Activated T-cell treated with anti-CD3 and anti-CD28 coated beads for 24 hours (primary cell): ENCODE results near the gene PTPRS.
"Not testable (repeated sequence)": the region's sequence is repeated elsewhere in the genome, so short reads cannot be mapped to it uniquely, and the experiment has no call there.

ENCODE experiments used
- DNase-seq: peaks from one replicate; pipeline ENCODE4 v3.0.0-alpha.2; 2020; ENCODE audit warnings: low read depth

PTPRS gene

GRCh38 chr19:5332501-5332900, 8.1 kb downstream of the PTPRS start:
- DNase-seq = no peak

GRCh38 chr19:5331790-5332189, 8.8 kb downstream of the PTPRS start:
- no peak for DNase-seq

GRCh38 chr19:5330307-5330720, 10.3 kb downstream of the PTPRS start:
- no peak for DNase-seq

- DNase-seq = no peak
These were observed 11.5 kb downstream of the PTPRS start for GRCh38 chr19:5329141-5329540.

GRCh38 chr19:5328407-5328806, 12.2 kb downstream of the PTPRS start:
- not testable (repeated sequence) for DNase-seq

GRCh38 chr19:5326986-5327623, 13.5 kb downstream of the PTPRS start:
- DNase-seq = no peak

- no peak for DNase-seq
These were observed 14.1 kb downstream of the PTPRS start for GRCh38 chr19:5326545-5326944.

GRCh38 chr19:5324947-5325346, 15.7 kb downstream of the PTPRS start:
- DNase-seq = no peak

- DNase-seq = no peak
These were observed 17.2 kb downstream of the PTPRS start for GRCh38 chr19:5323475-5323811.

- no peak for DNase-seq
These were observed 18.5 kb downstream of the PTPRS start for GRCh38 chr19:5321851-5322681.

GRCh38 chr19:5321066-5321642, 19.5 kb downstream of the PTPRS start:
- no peak for DNase-seq

- no peak for DNase-seq
These were observed 21.1 kb downstream of the PTPRS start for GRCh38 chr19:5319516-5319915.

- DNase-seq = no peak
These were observed 22.3 kb downstream of the PTPRS start for GRCh38 chr19:5318306-5318705.

- DNase-seq = no peak
These were observed 23.3 kb downstream of the PTPRS start for GRCh38 chr19:5317321-5317720.

GRCh38 chr19:5316138-5316537, 24.5 kb downstream of the PTPRS start:
- DNase-seq = no peak

- no peak for DNase-seq
These were observed 25.7 kb downstream of the PTPRS start for GRCh38 chr19:5314907-5315298.

- no peak for DNase-seq
These were observed 26.4 kb downstream of the PTPRS start for GRCh38 chr19:5314012-5314906.

GRCh38 chr19:5313307-5313706, 27.3 kb downstream of the PTPRS start:
- no peak for DNase-seq

- DNase-seq = no peak
These were observed 28.6 kb downstream of the PTPRS start for GRCh38 chr19:5312058-5312457.

- no peak for DNase-seq
These were observed 31.0 kb downstream of the PTPRS start for GRCh38 chr19:5309438-5310204.
